HUES6 (cell line): Measurements from ENCODE around the gene CDH16.
A peak's percentile ranks its signal among the peaks of the same experiment; 100 is the strongest.

Experiments
- H3K27ac ChIP-seq: 2 replicates; pipeline ENCODE4 v1.7.0; 2013; ENCODE audit warnings: low read depth, mild to moderate bottlenecking, low read length, inconsistent platforms
- H3K27me3 ChIP-seq: 2 replicates; pipeline ENCODE4 v1.6.1; 2013; ENCODE audit warnings: low read length; ENCODE audit not compliant: control insufficient read depth, insufficient read depth
- H3K36me3 ChIP-seq: 2 replicates; pipeline ENCODE4 v1.6.1; 2013; ENCODE audit warnings: low read length; ENCODE audit not compliant: control insufficient read depth, insufficient read depth
- H3K4me1 ChIP-seq: 2 replicates; pipeline ENCODE4 v1.6.1; 2013; ENCODE audit warnings: low read length; ENCODE audit not compliant: control insufficient read depth, insufficient read depth
- H3K4me3 ChIP-seq: 2 replicates; pipeline ENCODE4 v1.5.1; 2013; ENCODE audit warnings: low read depth, low read length
- H3K9ac ChIP-seq: one replicate; pipeline ENCODE4 v1.6.1; 2013; ENCODE audit warnings: mild to moderate bottlenecking, low read length
- H3K9me3 ChIP-seq: 2 replicates; pipeline ENCODE4 v1.6.1; 2013; ENCODE audit warnings: low read depth, low read length; ENCODE audit not compliant: control insufficient read depth, insufficient read depth

Gene CDH16

GRCh38 chr16:66890799-66891198, 27.9 kb downstream of the CDH16 start:
- Histone ChIP-seq H3K27me3 (no peaks in the 10 kb centered on the region), H3K4me3 (no peak overlapping the region), H3K9me3 (no peaks in the 10 kb centered on the region), H3K36me3 (peaks cover 28% of the 10 kb centered on the region), H3K9ac (no peak overlapping the region), H3K27ac (no peak overlapping the region), H3K4me1 (no peaks in the 10 kb centered on the region; the same call in 1 of the 2 replicates)

DNA sequence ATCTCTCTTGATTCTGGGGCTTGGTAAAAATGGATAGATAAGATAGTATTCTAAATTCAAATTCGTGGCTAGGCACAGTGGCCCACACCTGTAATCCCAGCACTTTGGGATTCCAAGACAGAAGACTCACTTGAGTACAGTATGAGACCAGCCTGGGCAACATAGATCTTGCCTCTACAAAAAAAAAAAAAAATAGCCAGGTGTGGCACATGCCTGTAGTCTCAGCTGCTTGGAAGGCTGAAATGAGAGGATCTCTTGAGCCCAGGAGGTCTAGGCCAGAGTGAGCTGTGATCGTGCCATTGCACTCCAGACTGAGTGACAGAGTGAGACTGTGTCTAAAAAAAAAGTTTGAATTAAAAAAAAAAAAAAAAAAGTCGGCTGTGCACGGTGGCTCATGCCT, 29.1 kb downstream of the CDH16 start:
- Histone ChIP-seq H3K36me3 (peaks cover 39% of the 10 kb centered on the region), H3K4me1 (no peaks in the 10 kb centered on the region; the same call in 1 of the 2 replicates), H3K9ac (no peak overlapping the region), H3K9me3 (no peaks in the 10 kb centered on the region), H3K27ac (no peak overlapping the region), H3K27me3 (no peaks in the 10 kb centered on the region), H3K4me3 (no peak overlapping the region)

GRCh38 chr16:66888647-66889615, 29.8 kb downstream of the CDH16 start:
- no peaks in the 10 kb centered on the region for H3K27me3 ChIP-seq
- no peak overlapping the region for H3K9ac ChIP-seq
- H3K4me1 ChIP-seq, result no peaks in the 10 kb centered on the region; the same call in 1 of the 2 replicates
- no peak overlapping the region for H3K4me3 ChIP-seq
- H3K9me3 ChIP-seq, result no peaks in the 10 kb centered on the region
- no peak overlapping the region for H3K27ac ChIP-seq
- peaks cover 45% of the 10 kb centered on the region for H3K36me3 ChIP-seq

GRCh38 chr16:66886914-66887313, 31.8 kb downstream of the CDH16 start:
- Histone ChIP-seq H3K9me3 (no peaks in the 10 kb centered on the region), H3K9ac (no peak overlapping the region), H3K4me1 (no peaks in the 10 kb centered on the region; the same call in 1 of the 2 replicates), H3K27ac (no peak overlapping the region), H3K27me3 (no peaks in the 10 kb centered on the region), H3K36me3 (peaks cover 51% of the 10 kb centered on the region), H3K4me3 (no peak overlapping the region)

GRCh38 chr16:66886321-66886720, 32.4 kb downstream of the CDH16 start:
- no peak overlapping the region for H3K27ac ChIP-seq
- H3K9me3 ChIP-seq, result no peaks in the 10 kb centered on the region
- peaks cover 50% of the 10 kb centered on the region for H3K36me3 ChIP-seq
- H3K4me3 ChIP-seq, result no peak overlapping the region
- H3K4me1 ChIP-seq, result peaks cover 4% of the 10 kb centered on the region; the same call in 1 of the 2 replicates
- no peaks in the 10 kb centered on the region for H3K27me3 ChIP-seq
- H3K9ac ChIP-seq, result no peak overlapping the region

GRCh38 chr16:66885491-66885890, 33.2 kb downstream of the CDH16 start:
- Histone ChIP-seq H3K27me3 (no peaks in the 10 kb centered on the region), H3K9me3 (no peaks in the 10 kb centered on the region), H3K27ac (no peak overlapping the region), H3K4me1 (peaks cover 5% of the 10 kb centered on the region; the same call in 1 of the 2 replicates), H3K36me3 (peaks cover 48% of the 10 kb centered on the region), H3K9ac (no peak overlapping the region), H3K4me3 (no peak overlapping the region)

DNA sequence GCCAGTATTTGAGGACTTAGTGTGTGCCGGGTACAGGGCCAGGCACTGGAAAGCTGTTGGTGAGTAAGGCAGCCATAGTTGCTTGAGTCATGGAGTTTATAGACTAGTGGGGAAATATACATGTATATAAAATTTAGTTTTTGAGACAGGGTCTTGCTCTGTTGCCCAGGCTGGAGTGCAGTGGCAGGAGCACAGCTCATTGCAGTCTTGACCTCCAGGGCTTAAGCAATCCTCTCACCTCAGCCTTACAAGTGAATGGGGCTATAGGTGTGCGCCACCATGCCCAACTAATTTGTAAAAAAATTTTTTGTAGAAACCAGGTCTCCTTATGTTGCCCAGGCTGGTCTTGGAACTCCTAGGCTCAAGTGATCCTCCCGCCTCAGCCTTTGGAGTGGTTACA, 36.0 kb downstream of the CDH16 start:
- Histone ChIP-seq H3K9me3 (no peaks in the 10 kb centered on the region), H3K27ac (no peak overlapping the region), H3K36me3 (peaks cover 39% of the 10 kb centered on the region), H3K27me3 (peaks cover 3% of the 10 kb centered on the region; the same call in 1 of the 2 replicates), H3K4me1 (peaks cover 12% of the 10 kb centered on the region; the same call in 1 of the 2 replicates), H3K9ac (no peak overlapping the region), H3K4me3 (no peak overlapping the region)

GRCh38 chr16:66881964-66882508, 36.6 kb downstream of the CDH16 start:
- Histone ChIP-seq H3K9me3 (no peaks in the 10 kb centered on the region), H3K4me1 (peaks cover 12% of the 10 kb centered on the region; the same call in 1 of the 2 replicates), H3K27me3 (peaks cover 3% of the 10 kb centered on the region; the same call in 1 of the 2 replicates), H3K4me3 (peak overlapping the region; percentile 92; the same call in 1 of the 2 replicates), H3K36me3 (peaks cover 35% of the 10 kb centered on the region), H3K9ac (no peak overlapping the region), H3K27ac (no peak overlapping the region)

- Histone ChIP-seq H3K4me1 (peaks cover 12% of the 10 kb centered on the region; the same call in 1 of the 2 replicates), H3K9ac (no peak overlapping the region), H3K36me3 (peaks cover 30% of the 10 kb centered on the region), H3K4me3 (peak overlapping the region; percentile 92), H3K9me3 (no peaks in the 10 kb centered on the region), H3K27me3 (peaks cover 3% of the 10 kb centered on the region; the same call in 1 of the 2 replicates), H3K27ac (no peak overlapping the region)
Observed at GRCh38 chr16:66881560-66881959, 37.1 kb downstream of the CDH16 start.

DNA sequence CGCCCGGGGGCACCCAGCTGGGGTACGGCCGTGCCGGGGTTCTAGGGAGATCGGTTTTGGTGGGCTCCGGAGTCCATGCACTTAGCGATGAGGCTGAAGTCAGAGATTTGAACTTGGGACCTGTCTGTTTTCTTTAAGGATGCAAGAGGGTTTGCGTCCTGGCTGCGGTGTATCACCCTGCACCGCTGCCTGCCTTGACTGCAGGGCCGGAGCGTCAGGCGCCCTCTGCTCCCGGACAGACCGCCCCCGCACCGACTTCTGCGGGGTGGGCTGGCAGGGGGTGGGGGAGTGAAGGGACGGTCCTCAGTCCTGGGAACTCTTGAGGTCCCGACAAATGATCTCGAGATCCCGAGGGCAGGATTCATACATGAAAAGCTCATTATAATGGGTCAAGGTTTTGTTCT, 37.7 kb downstream of the CDH16 start:
- peaks cover 3% of the 10 kb centered on the region; the same call in 1 of the 2 replicates for H3K27me3 ChIP-seq
- peaks cover 25% of the 10 kb centered on the region for H3K36me3 ChIP-seq
- peak overlapping the region; percentile 38; the same call in 1 of the 2 replicates for H3K27ac ChIP-seq
- H3K4me3 ChIP-seq, result peak overlapping the region; percentile 92
- H3K4me1 ChIP-seq, result peaks cover 12% of the 10 kb centered on the region; the same call in 1 of the 2 replicates
- H3K9me3 ChIP-seq, result no peaks in the 10 kb centered on the region
- H3K9ac ChIP-seq, result peak overlapping the region; percentile 67
